Measurements from ENCODE around the gene SFXN5. TPM values are rescaled to one million over a fixed set of nuclear protein-coding genes. Genes with fewer than 3 reads are reported as not detected.

SFXN5 gene
- total and polyA plus RNA-seq, 2 donors (not counting 1 experiment from before 2014, with no cell fraction given): 5.8 to 13.9 TPM

DNA sequence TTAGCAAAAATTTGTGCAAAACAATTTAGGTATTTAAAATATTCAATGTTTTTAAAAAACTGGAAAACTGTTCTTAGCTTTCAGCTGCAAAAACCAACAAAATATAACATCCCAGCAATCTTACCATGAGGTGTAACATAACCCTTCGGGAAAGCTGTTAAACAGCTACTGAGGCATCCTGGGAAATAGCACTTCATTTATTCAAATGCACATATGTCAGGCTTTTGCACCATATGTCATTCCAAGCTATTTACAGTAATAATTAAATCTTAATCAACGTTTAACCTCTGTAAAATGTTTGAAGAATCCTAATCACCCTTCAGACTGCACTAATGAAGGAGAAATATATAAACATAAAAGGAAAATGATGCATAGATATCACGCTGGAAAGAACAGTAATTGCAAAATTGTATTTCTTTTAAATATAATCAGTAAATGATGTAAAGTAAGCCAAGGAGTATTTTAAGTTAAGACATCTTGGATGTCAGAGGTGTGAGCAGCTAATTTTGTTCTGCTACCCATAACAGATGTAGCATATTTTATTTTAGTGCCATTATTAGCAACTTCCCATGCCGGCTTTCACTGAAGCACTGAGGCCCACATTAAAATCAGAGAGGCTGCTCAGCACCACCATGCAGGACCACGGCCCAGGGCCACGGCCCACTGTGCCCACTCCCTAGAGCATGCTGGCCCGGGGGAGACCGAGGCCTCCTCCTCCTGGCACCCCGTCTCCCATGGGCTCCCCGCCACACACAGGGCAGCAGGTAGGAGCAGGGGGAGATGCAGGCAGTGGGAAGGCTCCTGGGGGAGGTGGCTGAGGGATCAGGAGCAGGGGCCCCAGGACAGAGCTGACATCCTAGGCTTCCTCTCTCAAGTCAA is 123.3 kb downstream of the SFXN5 start:
- Histone ChIP-seq H3K4me2 (ENCODE audit: extremely low read depth, insufficient read depth, low read length) (no peak overlapping the region), H4K20me1 (ENCODE audit: control insufficient read depth, extremely low read depth, insufficient read depth, low read length) (no peaks in the 10 kb centered on the region), H3K9me3 (ENCODE audit: control insufficient read depth, insufficient read depth, low read depth, low read length) (no peaks in the 10 kb centered on the region), H3K27ac (ENCODE audit: insufficient read depth, low read length) (no peak overlapping the region), H3K4me1 (ENCODE audit: control insufficient read depth, extremely low read depth, insufficient read depth, low read length) (no peaks in the 10 kb centered on the region), H3K36me3 (ENCODE audit: control insufficient read depth, insufficient read depth, low read length) (no peaks in the 10 kb centered on the region), H3K27me3 (ENCODE audit: control insufficient read depth, insufficient read depth, low read length) (no peaks in the 10 kb centered on the region), H2AFZ (ENCODE audit: low read length) (no peak overlapping the region), H3K79me2 (ENCODE audit: control insufficient read depth, insufficient read depth, low read length) (no peaks in the 10 kb centered on the region), H3K9ac (ENCODE audit: insufficient read depth, low read length) (no peak overlapping the region), H3K4me3 (replicated peaks in 1 of 4; ENCODE audit: control extremely low read depth in 1 of 4, insufficient read depth in 1 of 4, low read depth in 3 of 4, low read length in 4 of 4) (no peak overlapping the region)
- no peak for DNase-seq (ENCODE audit: low read depth in 2 of 2)
- no peak for TF ChIP-seq EZH2 (IDR thresholded peaks at IDR 0.05; ENCODE audit: low read length, missing control alignments)
- TF ChIP-seq, protein P1, sequence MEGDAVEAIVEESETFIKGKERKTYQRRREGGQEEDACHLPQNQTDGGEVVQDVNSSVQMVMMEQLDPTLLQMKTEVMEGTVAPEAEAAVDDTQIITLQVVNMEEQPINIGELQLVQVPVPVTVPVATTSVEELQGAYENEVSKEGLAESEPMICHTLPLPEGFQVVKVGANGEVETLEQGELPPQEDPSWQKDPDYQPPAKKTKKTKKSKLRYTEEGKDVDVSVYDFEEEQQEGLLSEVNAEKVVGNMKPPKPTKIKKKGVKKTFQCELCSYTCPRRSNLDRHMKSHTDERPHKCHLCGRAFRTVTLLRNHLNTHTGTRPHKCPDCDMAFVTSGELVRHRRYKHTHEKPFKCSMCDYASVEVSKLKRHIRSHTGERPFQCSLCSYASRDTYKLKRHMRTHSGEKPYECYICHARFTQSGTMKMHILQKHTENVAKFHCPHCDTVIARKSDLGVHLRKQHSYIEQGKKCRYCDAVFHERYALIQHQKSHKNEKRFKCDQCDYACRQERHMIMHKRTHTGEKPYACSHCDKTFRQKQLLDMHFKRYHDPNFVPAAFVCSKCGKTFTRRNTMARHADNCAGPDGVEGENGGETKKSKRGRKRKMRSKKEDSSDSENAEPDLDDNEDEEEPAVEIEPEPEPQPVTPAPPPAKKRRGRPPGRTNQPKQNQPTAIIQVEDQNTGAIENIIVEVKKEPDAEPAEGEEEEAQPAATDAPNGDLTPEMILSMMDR (conservative IDR thresholded peaks at IDR 0.05 in 1 of 2, IDR thresholded peaks at IDR 0.05 in 1 of 2; ENCODE audit: low read depth in 1 of 2, low read length in 2 of 2): no peak

DNA sequence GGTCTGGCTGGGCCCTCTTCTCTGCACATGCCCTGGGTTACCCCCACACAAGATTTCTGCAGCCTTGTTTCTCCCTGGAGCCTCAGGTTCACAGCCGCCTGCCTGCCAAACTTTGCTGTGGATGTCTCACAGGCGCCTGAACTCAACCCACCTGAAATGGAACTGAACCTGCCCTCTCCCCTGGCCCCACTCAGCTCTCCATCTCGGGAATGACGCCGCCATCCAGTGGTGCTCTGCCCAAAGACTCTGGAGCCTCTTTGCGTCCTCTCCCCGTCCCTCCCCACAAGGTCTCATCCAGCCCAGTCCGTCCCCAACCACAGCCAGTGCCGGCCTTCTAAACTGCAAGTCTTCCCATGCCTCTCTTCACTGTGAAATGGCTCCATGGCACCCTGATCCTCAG is 125.0 kb downstream of the SFXN5 start:
- H3K27ac ChIP-seq (ENCODE audit: insufficient read depth, low read length): no peak overlapping the region
- no peak overlapping the region for H3K9ac ChIP-seq (ENCODE audit: insufficient read depth, low read length)
- no peaks in the 10 kb centered on the region for H3K36me3 ChIP-seq (ENCODE audit: control insufficient read depth, insufficient read depth, low read length)
- no peaks in the 10 kb centered on the region for H3K9me3 ChIP-seq (ENCODE audit: control insufficient read depth, insufficient read depth, low read depth, low read length)
- H2AFZ ChIP-seq (ENCODE audit: low read length): no peak overlapping the region
- no peaks in the 10 kb centered on the region for H4K20me1 ChIP-seq (ENCODE audit: control insufficient read depth, extremely low read depth, insufficient read depth, low read length)
- H3K4me1 ChIP-seq (ENCODE audit: control insufficient read depth, extremely low read depth, insufficient read depth, low read length): no peaks in the 10 kb centered on the region
- H3K79me2 ChIP-seq (ENCODE audit: control insufficient read depth, insufficient read depth, low read length): no peaks in the 10 kb centered on the region
- no peak overlapping the region for H3K4me3 ChIP-seq (replicated peaks in 1 of 4; ENCODE audit: control extremely low read depth in 1 of 4, insufficient read depth in 1 of 4, low read depth in 3 of 4, low read length in 4 of 4)
- no peak overlapping the region for H3K4me2 ChIP-seq (ENCODE audit: extremely low read depth, insufficient read depth, low read length)
- H3K27me3 ChIP-seq (ENCODE audit: control insufficient read depth, insufficient read depth, low read length): no peaks in the 10 kb centered on the region
- TF ChIP-seq EZH2 (IDR thresholded peaks at IDR 0.05; ENCODE audit: low read length, missing control alignments): no peak
- TF ChIP-seq, protein P1 (conservative IDR thresholded peaks at IDR 0.05 in 1 of 2, IDR thresholded peaks at IDR 0.05 in 1 of 2; ENCODE audit: low read depth in 1 of 2, low read length in 2 of 2): no peak
- no peak for DNase-seq (ENCODE audit: low read depth in 2 of 2)

DNA sequence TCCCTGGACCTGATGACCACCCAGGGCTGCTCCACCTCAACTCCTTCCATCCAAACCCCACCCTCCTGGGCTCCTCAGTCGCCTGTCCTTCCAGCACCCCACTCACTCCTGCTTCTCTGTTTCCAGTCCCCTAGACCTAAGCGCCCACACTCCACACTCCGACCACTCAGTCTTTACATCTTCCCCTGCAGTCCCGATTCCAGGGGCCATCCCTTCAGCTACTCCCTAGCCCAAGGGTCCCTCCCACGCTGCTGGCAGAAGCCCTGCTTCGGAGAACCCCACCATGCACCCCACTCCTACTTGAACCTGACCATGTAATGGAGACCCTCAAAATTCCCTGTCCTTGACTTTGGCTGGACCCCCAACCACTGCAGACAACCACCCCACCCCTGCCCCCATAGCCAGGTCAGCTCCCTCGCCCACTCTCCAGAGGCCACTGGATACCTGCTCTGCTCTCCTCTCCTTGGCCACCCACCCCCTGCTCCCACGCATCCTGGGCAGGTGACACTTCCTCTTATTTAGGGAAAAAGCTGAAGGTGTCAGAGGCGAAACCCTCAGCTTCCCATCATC is 126.0 kb downstream of the SFXN5 start:
- H4K20me1 ChIP-seq (ENCODE audit: control insufficient read depth, extremely low read depth, insufficient read depth, low read length): no peaks in the 10 kb centered on the region
- no peaks in the 10 kb centered on the region for H3K36me3 ChIP-seq (ENCODE audit: control insufficient read depth, insufficient read depth, low read length)
- H3K4me3 ChIP-seq (replicated peaks in 1 of 4; ENCODE audit: control extremely low read depth in 1 of 4, insufficient read depth in 1 of 4, low read depth in 3 of 4, low read length in 4 of 4): no peak overlapping the region
- no peak for TF ChIP-seq EZH2 (IDR thresholded peaks at IDR 0.05; ENCODE audit: low read length, missing control alignments)
- TF ChIP-seq, protein P1 (conservative IDR thresholded peaks at IDR 0.05 in 1 of 2, IDR thresholded peaks at IDR 0.05 in 1 of 2; ENCODE audit: low read depth in 1 of 2, low read length in 2 of 2): no peak
- no peaks in the 10 kb centered on the region for H3K9me3 ChIP-seq (ENCODE audit: control insufficient read depth, insufficient read depth, low read depth, low read length)
- H3K27ac ChIP-seq (ENCODE audit: insufficient read depth, low read length): no peak overlapping the region
- no peak overlapping the region for H3K4me2 ChIP-seq (ENCODE audit: extremely low read depth, insufficient read depth, low read length)
- no peaks in the 10 kb centered on the region for H3K27me3 ChIP-seq (ENCODE audit: control insufficient read depth, insufficient read depth, low read length)
- no peak overlapping the region for H3K9ac ChIP-seq (ENCODE audit: insufficient read depth, low read length)
- no peaks in the 10 kb centered on the region for H3K79me2 ChIP-seq (ENCODE audit: control insufficient read depth, insufficient read depth, low read length)
- DNase-seq (ENCODE audit: low read depth in 2 of 2): no peak
- H2AFZ ChIP-seq (ENCODE audit: low read length): no peak overlapping the region
- peaks cover 3% of the 10 kb centered on the region for H3K4me1 ChIP-seq (ENCODE audit: control insufficient read depth, extremely low read depth, insufficient read depth, low read length)

Data from fibroblast of lung (primary cell).